ENCODE measurements around the gene CACNA1C. TPM values are rescaled to one million over a fixed set of nuclear protein-coding genes. Genes with fewer than 3 reads are reported as not detected.

CACNA1C gene
- total RNA-seq, 1 experiment from 2014 or later, result 1.1 TPM

GRCh38 chr12:2014231-2014630 lies 38.6 kb upstream of the CACNA1C start:
- Histone ChIP-seq H3K27ac (ENCODE audit: insufficient read length, low read depth, low read length) (no peak overlapping the region), H2BK20ac (ENCODE audit: low read depth, low read length, poor library complexity, severe bottlenecking) (no peak overlapping the region), H4K91ac (ENCODE audit: insufficient read length, low read depth, low read length) (no peak overlapping the region), H2BK120ac (ENCODE audit: low read depth, low read length, poor library complexity, severe bottlenecking) (no peak overlapping the region), H2BK5ac (ENCODE audit: insufficient read length, low read length) (no peak overlapping the region), H3K27me3 (ENCODE audit: insufficient read depth, low read length) (no peaks in the 10 kb centered on the region), H3K23ac (ENCODE audit: insufficient read length, low read depth, low read length) (no peak overlapping the region), H3K9ac (ENCODE audit: extremely low read depth, insufficient read length, low read length) (no peak overlapping the region), H3T11ph (ENCODE audit: low read length) (no peak overlapping the region), H3K4me2 (ENCODE audit: insufficient read depth, insufficient read length, low read length) (no peak overlapping the region), H4K5ac (ENCODE audit: insufficient read length, low read depth, low read length) (no peak overlapping the region), H3K23me2 (ENCODE audit: insufficient read length, low read depth, low read length, poor library complexity, severe bottlenecking) (no peaks in the 10 kb centered on the region), H3K9me3 (ENCODE audit: control insufficient read depth, low read depth, low read length) (no peaks in the 10 kb centered on the region), H3K79me2 (ENCODE audit: insufficient read depth, low read length) (no peaks in the 10 kb centered on the region), H3K4ac (ENCODE audit: low read depth, low read length) (no peak overlapping the region), H2BK12ac (ENCODE audit: insufficient read length, low read depth, low read length) (no peak overlapping the region), H2AK5ac (ENCODE audit: insufficient read length, low read length) (no peak overlapping the region), H2AFZ (ENCODE audit: low read length) (no peak overlapping the region), H4K8ac (replicated peaks; ENCODE audit: insufficient read length, low read depth, low read length) (no peak overlapping the region), H4K20me1 (ENCODE audit: control insufficient read depth, insufficient read depth, insufficient read length) (no peaks in the 10 kb centered on the region), H3K14ac (ENCODE audit: insufficient read depth, low read length) (no peak overlapping the region), H2BK15ac (ENCODE audit: low read depth, low read length) (no peak overlapping the region), H3K4me1 (ENCODE audit: insufficient read depth, low read length) (no peaks in the 10 kb centered on the region; the same call in 1 of the 2 replicates), H3K79me1 (ENCODE audit: insufficient read depth, low read depth, low read length, poor library complexity, severe bottlenecking) (no peaks in the 10 kb centered on the region), H3K56ac (ENCODE audit: insufficient read length, low read depth, low read length) (no peak overlapping the region), H3K18ac (ENCODE audit: insufficient read length, low read depth, low read length) (no peak overlapping the region)
- WGBS (ENCODE audit: extremely low coverage, insufficient read length, low lambda C conversion rate), result no CpG with 5 or more reads among the region's 4 CpGs
- no peak for TF ChIP-seq CTCF (conservative IDR thresholded peaks at IDR 0.05)
- Mint-ChIP-seq H3K36me3 (ENCODE audit: insufficient read depth in 1 of 3, low read depth in 3 of 3) (no peaks in the 10 kb centered on the region), H3K27ac (no peak overlapping the region), H3K27me3 (ENCODE audit: low read depth) (no peaks in the 10 kb centered on the region), H3K4me1 (peaks cover 35 to 46% of the 10 kb centered on the region in 2 experiments), H3K9me3 (no peaks in the 10 kb centered on the region), H3K4me3 (no peak overlapping the region)
- DNase-seq, result no peak

All from H9 (cell line).